A549 (cell line): ENCODE results near the gene MPND. TPM values are rescaled to one million over a fixed set of nuclear protein-coding genes. Genes with fewer than 3 reads are reported as not detected.

Experiments
- ATAC-seq, 2 experiments: fragments of 200-7000 bp in 1 of 2; fragments of >200 bp in 1 of 2; cut with Nextera tagmentation in 1 of 2; cut with Tn5 transposase in 1 of 2; 3 replicates each; pipeline versions ENCODE4 v1.8.0 to v1.9.1; 2018 to 2020; ENCODE audit warnings: mild to moderate bottlenecking in 1 of 2, moderate library complexity in 1 of 2
- CTCF ChIA-PET: fragments of 300-600 bp; sonication (Branson Sonifier 250); formaldehyde crosslinking; extraction: SDS; loops from one replicate; lab custom pipeline; 2021; ENCODE audit warnings: antibody characterized with exemption, inconsistent platforms; lab: Yijun Ruan, JAX
- POLR2A ChIA-PET: fragments of 350-600 bp; formaldehyde crosslinking; extraction: SDS; loops from one replicate; lab custom pipeline; 2021; ENCODE audit warnings: antibody characterized with exemption, inconsistent platforms; lab: Yijun Ruan, JAX
- DNase-seq, 2 experiments: peaks; one replicate each; pipeline versions ENCODE4 v3.0.0 to v3.0.0-alpha.2; 2011 to 2016; ENCODE audit warnings: low read depth in 1 of 2, low spot score in 1 of 2
- FAIRE-seq: peaks from 2 replicates; lab custom pipeline; 2011; peaks lifted over from hg19 to GRCh38; lab: Jason Lieb, UNC
- H3K27ac ChIP-seq, 2 experiments: fragments of >200 bp; sonication (Bioruptor Twin); formaldehyde crosslinking; 3 replicates each; pipeline ENCODE4 v1.5.1; 2016 to 2017
- H3K4me1 ChIP-seq: fragments of >200 bp; sonication (Bioruptor Twin); formaldehyde crosslinking; 3 replicates; pipeline ENCODE4 v1.6.1; 2016
- H3K4me2 ChIP-seq: fragments of >200 bp; sonication (Bioruptor Twin); formaldehyde crosslinking; 3 replicates; pipeline ENCODE4 v1.6.1; 2016
- H3K4me3 ChIP-seq: fragments of >200 bp; sonication (Bioruptor Twin); formaldehyde crosslinking; 3 replicates; pipeline ENCODE4 v1.5.1; 2016
- H3K9me3 ChIP-seq: fragments of >200 bp; sonication (Bioruptor Twin); formaldehyde crosslinking; 3 replicates; pipeline ENCODE4 v1.6.1; 2016
- CBX8 ChIP-seq: fragments of 200-600 bp; sonication (generic); IDR thresholded peaks from 2 replicates; pipeline ENCODE4 v1.6.1; 2016
- EHF ChIP-seq: fragments of 250-450 bp; sonication (Bioruptor Pico); IDR thresholded peaks from 2 replicates; pipeline ENCODE4 v1.5.0; 2020; ENCODE audit warnings: mild to moderate bottlenecking
- ESRRA ChIP-seq: fragments of 150-350 bp; IDR thresholded peaks from 2 replicates; pipeline ENCODE4 v1.6.1; 2014; ENCODE audit warnings: mild to moderate bottlenecking, low read length, borderline replicate concordance
- FOSB ChIP-seq: fragments of 250-450 bp; sonication (Bioruptor Pico); IDR thresholded peaks from 2 replicates; pipeline ENCODE4 v1.5.0; 2020; ENCODE audit warnings: mild to moderate bottlenecking, moderate library complexity
- FOSL2 ChIP-seq, 2 experiments: fragments of 450-650 bp in 1 of 2; fragments of >200 bp in 1 of 2; sonication (Bioruptor Twin) in 1 of 2; formaldehyde crosslinking; IDR thresholded peaks; 2 replicates each; pipeline versions ENCODE4 v1.5.0 to v1.6.1; 2016 to 2020; ENCODE audit warnings: mild to moderate bottlenecking in 1 of 2, moderate library complexity in 1 of 2
- HOXB13 ChIP-seq: fragments of 250-450 bp; sonication (Bioruptor Pico); IDR thresholded peaks from 2 replicates; pipeline ENCODE4 v1.5.0; 2020; ENCODE audit warnings: low read depth, mild to moderate bottlenecking, moderate library complexity
- HOXB5 ChIP-seq: fragments of 250-450 bp; sonication (Bioruptor Pico); IDR thresholded peaks from 2 replicates; pipeline ENCODE4 v1.5.0; 2020; ENCODE audit warnings: mild to moderate bottlenecking, moderate library complexity
- JUN ChIP-seq, 2 experiments: fragments of >200 bp; sonication (Bioruptor Twin); formaldehyde crosslinking; IDR thresholded peaks; 2 replicates in 1 of 2; 3 replicates in 1 of 2; pipeline ENCODE4 v1.6.1; 2016 to 2017
- JUNB ChIP-seq: fragments of >200 bp; sonication (Bioruptor Twin); formaldehyde crosslinking; IDR thresholded peaks from 2 replicates; pipeline ENCODE4 v1.6.1; 2016
- MAZ ChIP-seq: fragments of 150-350 bp; IDR thresholded peaks from 2 replicates; pipeline ENCODE4 v1.6.1; 2014; ENCODE audit warnings: antibody characterized with exemption, low read depth, low read length, borderline replicate concordance
- NR3C1 ChIP-seq: fragments of >200 bp; sonication (Bioruptor Twin); formaldehyde crosslinking; IDR thresholded peaks from 3 replicates; pipeline ENCODE4 v1.6.1; 2017
- POLR2A ChIP-seq: IDR thresholded peaks from 2 replicates; pipeline ENCODE4 v1.6.1; 2012; ENCODE audit warnings: mild to moderate bottlenecking, low read length
- TP53 ChIP-seq: fragments of 250-450 bp; sonication (Bioruptor Pico); IDR thresholded peaks from 2 replicates; pipeline ENCODE4 v1.5.0; 2021; ENCODE audit warnings: mild to moderate bottlenecking, moderate library complexity
- ZC3H11A ChIP-seq: fragments of 450-650 bp; IDR thresholded peaks from 2 replicates; pipeline ENCODE4 v1.6.1; 2014; ENCODE audit warnings: antibody characterized with exemption, mild to moderate bottlenecking
- ZNF302 ChIP-seq: fragments of 250-450 bp; sonication (Bioruptor Pico); IDR thresholded peaks from 2 replicates; pipeline ENCODE4 v1.9.0; 2021; ENCODE audit warnings: inconsistent platforms, mild to moderate bottlenecking, moderate library complexity
- WGBS: methylation state at CpG from one replicate; pipeline ENCODE4 v1.1.6; 2017; ENCODE audit errors: missing lambda C conversion rate; 5-methylcytosine and 5-hydroxymethylcytosine counted together
- polyA minus RNA-seq: library from RNA; depleted of rRNA, polyadenylated mRNA; stranded (reverse); fragments of >200 nt; gene quantifications from 2 replicates; pipeline ENCODE4 v1.2.3, GENCODE V29; 2011; rRNA and poly(A)+ RNA removed
- polyA plus RNA-seq, 4 experiments: library from polyadenylated mRNA; depleted of rRNA in 3 of 4; stranded (reverse); fragments of >200 nt; fragmentation: RNase III in 1 of 4; extraction: RNeasy Plus Mini Kit Qiagen cat#74134 plus additional on column Dnase treatment in 1 of 4; gene quantifications; 2 replicates in 3 of 4; 3 replicates in 1 of 4; pipeline ENCODE4 v1.2.3, GENCODE V29; 2011 to 2017
- TF ChIP-seq, protein P1 (sequence below): fragments of 250-450 bp; sonication (Bioruptor Pico); IDR thresholded peaks from 2 replicates; pipeline ENCODE4 v1.5.0; 2020; ENCODE audit warnings: low read depth, mild to moderate bottlenecking, moderate library complexity
- TF ChIP-seq, protein P2 (sequence below): IDR thresholded peaks from 2 replicates; pipeline ENCODE4 v1.6.1; 2012
- TF ChIP-seq, protein P3 (sequence below): fragments of >200 bp; sonication (Bioruptor Twin); formaldehyde crosslinking; IDR thresholded peaks from 3 replicates; pipeline ENCODE4 v1.5.1; 2016
- TF ChIP-seq, protein P4 (sequence below): fragments of 200-600 bp; sonication (generic); IDR thresholded peaks from 2 replicates; pipeline ENCODE4 v1.6.1; 2016; ENCODE audit warnings: antibody characterized with exemption, mild to moderate bottlenecking, moderate library complexity
- TF ChIP-seq, protein P5 (sequence below): IDR thresholded peaks from 2 replicates; pipeline ENCODE4 v1.6.1; 2012; ENCODE audit warnings: low read depth, borderline replicate concordance
- TF ChIP-seq, protein P6 (sequence below): fragments of >200 bp; sonication (Bioruptor Twin); formaldehyde crosslinking; IDR thresholded peaks from 2 replicates; pipeline ENCODE4 v1.6.1; 2016

The MPND gene, protein sequence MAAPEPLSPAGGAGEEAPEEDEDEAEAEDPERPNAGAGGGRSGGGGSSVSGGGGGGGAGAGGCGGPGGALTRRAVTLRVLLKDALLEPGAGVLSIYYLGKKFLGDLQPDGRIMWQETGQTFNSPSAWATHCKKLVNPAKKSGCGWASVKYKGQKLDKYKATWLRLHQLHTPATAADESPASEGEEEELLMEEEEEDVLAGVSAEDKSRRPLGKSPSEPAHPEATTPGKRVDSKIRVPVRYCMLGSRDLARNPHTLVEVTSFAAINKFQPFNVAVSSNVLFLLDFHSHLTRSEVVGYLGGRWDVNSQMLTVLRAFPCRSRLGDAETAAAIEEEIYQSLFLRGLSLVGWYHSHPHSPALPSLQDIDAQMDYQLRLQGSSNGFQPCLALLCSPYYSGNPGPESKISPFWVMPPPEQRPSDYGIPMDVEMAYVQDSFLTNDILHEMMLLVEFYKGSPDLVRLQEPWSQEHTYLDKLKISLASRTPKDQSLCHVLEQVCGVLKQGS
- polyA plus RNA-seq (2011; rRNA removed) (3.5 and 4.0 TPM in 2 replicates), polyA plus RNA-seq (2017; fragmentation: RNase III; extraction: RNeasy Plus Mini Kit Qiagen cat#74134 plus additional on column Dnase treatment) (11.4 to 15.2 TPM (median 14.5 TPM) in 3 replicates), polyA minus RNA-seq (3.9 and 8.5 TPM in 2 replicates)
- 7.7 and 8.5 TPM in 2 replicates for polyA plus RNA-seq (2012; cell fraction: cytosol; rRNA removed)
- polyA plus RNA-seq (2012; cell fraction: nucleus; rRNA removed), result 8.4 and 9.9 TPM in 2 replicates

DNA sequence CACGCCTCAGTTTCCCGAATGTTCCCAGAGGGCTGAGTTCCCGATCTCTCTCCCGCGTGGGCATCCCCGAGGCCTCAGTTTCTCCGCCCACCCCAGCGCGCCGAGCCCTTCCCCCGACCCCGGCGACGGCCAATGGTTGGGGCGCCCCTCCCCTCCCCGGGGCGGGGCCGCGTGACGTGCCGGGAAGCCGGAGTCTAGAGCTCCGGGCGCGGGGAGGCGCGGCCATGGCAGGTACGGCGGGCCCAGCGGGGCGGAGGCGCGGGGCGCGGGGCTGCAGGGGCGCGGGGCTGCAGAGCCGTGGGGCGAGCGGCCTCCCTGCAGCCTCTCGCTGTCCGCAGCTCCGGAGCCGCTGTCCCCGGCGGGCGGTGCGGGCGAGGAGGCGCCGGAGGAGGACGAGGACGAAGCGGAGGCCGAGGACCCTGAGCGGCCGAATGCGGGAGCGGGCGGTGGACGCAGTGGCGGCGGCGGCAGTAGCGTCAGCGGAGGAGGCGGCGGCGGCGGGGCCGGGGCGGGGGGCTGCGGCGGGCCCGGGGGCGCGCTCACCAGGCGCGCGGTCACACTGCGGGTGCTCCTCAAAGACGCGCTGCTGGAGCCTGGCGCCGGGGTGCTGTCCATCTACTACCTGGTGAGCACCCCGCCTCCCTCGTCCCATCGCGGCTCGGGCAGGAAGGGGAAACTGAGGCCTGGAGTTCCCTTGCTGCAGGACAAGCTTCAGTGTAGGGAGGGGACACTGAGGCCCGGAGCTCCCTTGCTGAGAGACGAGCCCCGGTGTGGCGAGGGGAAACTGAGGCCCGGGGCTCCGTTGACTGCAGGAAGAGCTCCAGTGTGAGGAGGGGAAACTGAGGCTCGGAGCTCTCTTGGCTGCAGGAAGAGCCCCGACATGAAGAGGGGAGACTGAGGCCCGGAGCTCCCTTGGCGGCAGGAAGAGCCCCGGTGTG, at the start of gene MPND:
Gene MPND (plus strand): TSS at position 193 of the 938 bp plus-strand sequence. CDS start 32 bp downstream, at position 225.
- peak within 1 kb of the TSS; percentile 93 for H3K4me2 ChIP-seq
- FAIRE-seq (no peak), DNase-seq (peak; percentile 47 to 74), ATAC-seq (peak; percentile 85 to 86)
- ChIA-PET POLR2A (interaction anchor here (1.2 to 2.1 kb wide), 8 partner anchors 9 to 128 kb away, joined by 4 to 8 read pairs (median 5); partner anchors contain the start of genes CHAF1A and YJU2), CTCF (interaction anchor here (0.8 to 3.6 kb wide), 4 partner anchors 9 to 57 kb away, joined by 3 to 32 read pairs (median 7); partner anchors contain the start of gene SH3GL1)
- peak within 1 kb of the TSS; percentile 92 to 95 for H3K27ac ChIP-seq
- H3K9me3 ChIP-seq, result no peaks in the 10 kb centered on the region
- H3K4me1 ChIP-seq, result peaks cover 8% of the 10 kb centered on the region; the same call in 1 of the 3 replicates
- whole genome bisulfite sequencing, result 14% methylated on average over 18 of the region's 101 CpGs
- H3K4me3 ChIP-seq, result peak within 1 kb of the TSS; percentile 58
- TF ChIP-seq POLR2A (0 out of 2 replicates have a peak, but pooled peaks have one; percentile 20), EHF (CRISPR knock-in tag) (no peak), JUN (IDR thresholded peaks at IDR 0.05) (0 out of 5 replicates have a peak, but pooled peaks of 1 of the 2 experiments have one; percentile 19), HOXB13 (no peak), NR3C1 (no peak), FOSL2 (IDR thresholded peaks at IDR 0.05) (no peak), FOSL2 (CRISPR knock-in tag; IDR thresholded peaks at IDR 0.05) (no peak), ZC3H11A (no peak)
- TF ChIP-seq, protein P1, sequence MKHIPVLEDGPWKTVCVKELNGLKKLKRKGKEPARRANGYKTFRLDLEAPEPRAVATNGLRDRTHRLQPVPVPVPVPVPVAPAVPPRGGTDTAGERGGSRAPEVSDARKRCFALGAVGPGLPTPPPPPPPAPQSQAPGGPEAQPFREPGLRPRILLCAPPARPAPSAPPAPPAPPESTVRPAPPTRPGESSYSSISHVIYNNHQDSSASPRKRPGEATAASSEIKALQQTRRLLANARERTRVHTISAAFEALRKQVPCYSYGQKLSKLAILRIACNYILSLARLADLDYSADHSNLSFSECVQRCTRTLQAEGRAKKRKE (CRISPR knock-in tag), result no peak
- TF ChIP-seq, protein P2, sequence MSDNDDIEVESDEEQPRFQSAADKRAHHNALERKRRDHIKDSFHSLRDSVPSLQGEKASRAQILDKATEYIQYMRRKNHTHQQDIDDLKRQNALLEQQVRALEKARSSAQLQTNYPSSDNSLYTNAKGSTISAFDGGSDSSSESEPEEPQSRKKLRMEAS, result peak; percentile 48; the same call in 1 of the 2 replicates
- TF ChIP-seq, protein P3, sequence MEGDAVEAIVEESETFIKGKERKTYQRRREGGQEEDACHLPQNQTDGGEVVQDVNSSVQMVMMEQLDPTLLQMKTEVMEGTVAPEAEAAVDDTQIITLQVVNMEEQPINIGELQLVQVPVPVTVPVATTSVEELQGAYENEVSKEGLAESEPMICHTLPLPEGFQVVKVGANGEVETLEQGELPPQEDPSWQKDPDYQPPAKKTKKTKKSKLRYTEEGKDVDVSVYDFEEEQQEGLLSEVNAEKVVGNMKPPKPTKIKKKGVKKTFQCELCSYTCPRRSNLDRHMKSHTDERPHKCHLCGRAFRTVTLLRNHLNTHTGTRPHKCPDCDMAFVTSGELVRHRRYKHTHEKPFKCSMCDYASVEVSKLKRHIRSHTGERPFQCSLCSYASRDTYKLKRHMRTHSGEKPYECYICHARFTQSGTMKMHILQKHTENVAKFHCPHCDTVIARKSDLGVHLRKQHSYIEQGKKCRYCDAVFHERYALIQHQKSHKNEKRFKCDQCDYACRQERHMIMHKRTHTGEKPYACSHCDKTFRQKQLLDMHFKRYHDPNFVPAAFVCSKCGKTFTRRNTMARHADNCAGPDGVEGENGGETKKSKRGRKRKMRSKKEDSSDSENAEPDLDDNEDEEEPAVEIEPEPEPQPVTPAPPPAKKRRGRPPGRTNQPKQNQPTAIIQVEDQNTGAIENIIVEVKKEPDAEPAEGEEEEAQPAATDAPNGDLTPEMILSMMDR, result no peak
- TF ChIP-seq, protein P4, sequence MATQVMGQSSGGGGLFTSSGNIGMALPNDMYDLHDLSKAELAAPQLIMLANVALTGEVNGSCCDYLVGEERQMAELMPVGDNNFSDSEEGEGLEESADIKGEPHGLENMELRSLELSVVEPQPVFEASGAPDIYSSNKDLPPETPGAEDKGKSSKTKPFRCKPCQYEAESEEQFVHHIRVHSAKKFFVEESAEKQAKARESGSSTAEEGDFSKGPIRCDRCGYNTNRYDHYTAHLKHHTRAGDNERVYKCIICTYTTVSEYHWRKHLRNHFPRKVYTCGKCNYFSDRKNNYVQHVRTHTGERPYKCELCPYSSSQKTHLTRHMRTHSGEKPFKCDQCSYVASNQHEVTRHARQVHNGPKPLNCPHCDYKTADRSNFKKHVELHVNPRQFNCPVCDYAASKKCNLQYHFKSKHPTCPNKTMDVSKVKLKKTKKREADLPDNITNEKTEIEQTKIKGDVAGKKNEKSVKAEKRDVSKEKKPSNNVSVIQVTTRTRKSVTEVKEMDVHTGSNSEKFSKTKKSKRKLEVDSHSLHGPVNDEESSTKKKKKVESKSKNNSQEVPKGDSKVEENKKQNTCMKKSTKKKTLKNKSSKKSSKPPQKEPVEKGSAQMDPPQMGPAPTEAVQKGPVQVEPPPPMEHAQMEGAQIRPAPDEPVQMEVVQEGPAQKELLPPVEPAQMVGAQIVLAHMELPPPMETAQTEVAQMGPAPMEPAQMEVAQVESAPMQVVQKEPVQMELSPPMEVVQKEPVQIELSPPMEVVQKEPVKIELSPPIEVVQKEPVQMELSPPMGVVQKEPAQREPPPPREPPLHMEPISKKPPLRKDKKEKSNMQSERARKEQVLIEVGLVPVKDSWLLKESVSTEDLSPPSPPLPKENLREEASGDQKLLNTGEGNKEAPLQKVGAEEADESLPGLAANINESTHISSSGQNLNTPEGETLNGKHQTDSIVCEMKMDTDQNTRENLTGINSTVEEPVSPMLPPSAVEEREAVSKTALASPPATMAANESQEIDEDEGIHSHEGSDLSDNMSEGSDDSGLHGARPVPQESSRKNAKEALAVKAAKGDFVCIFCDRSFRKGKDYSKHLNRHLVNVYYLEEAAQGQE, result no peak

DNA sequence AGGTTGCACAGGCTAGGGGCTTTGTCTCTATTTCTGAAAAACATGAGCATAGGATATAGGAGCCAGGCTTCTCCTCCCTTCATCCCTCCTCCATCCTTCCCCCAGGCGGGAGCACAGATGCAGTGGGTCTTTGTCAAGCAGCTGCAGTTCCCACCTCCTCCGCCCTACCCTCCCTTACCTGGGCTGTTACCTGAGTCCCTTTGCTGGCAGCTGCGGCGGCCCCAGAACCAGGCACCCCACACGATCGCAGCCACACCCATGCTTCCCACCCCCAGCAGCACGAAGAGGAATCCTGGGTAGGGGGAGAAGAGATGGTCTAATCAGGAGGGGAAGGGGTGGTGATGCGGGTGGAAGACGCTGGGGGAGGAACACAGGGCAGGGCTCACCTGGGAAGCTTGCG, 49.0 kb upstream of the MPND start:
- CTCF ChIA-PET, result no interaction called here
- 71% methylated on average over 5 of the region's 10 CpGs for WGBS
- POLR2A ChIA-PET, result no interaction called here

More for the DNA sequence above, 49.0 kb upstream of the MPND start:
- no peak overlapping the region for H3K4me2 ChIP-seq
- no peak for ATAC-seq
- H3K27ac ChIP-seq, result no peak overlapping the region
- H3K9me3 ChIP-seq, result no peaks in the 10 kb centered on the region
- TF ChIP-seq, protein P5, sequence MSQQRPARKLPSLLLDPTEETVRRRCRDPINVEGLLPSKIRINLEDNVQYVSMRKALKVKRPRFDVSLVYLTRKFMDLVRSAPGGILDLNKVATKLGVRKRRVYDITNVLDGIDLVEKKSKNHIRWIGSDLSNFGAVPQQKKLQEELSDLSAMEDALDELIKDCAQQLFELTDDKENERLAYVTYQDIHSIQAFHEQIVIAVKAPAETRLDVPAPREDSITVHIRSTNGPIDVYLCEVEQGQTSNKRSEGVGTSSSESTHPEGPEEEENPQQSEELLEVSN, result no peak
- TF ChIP-seq ESRRA, result no peak
- no peak for TF ChIP-seq POLR2A
- no peak for TF ChIP-seq FOSB (CRISPR knock-in tag)
- TF ChIP-seq JUNB, result no peak
- no peak for TF ChIP-seq ZC3H11A
- TF ChIP-seq, protein P6, sequence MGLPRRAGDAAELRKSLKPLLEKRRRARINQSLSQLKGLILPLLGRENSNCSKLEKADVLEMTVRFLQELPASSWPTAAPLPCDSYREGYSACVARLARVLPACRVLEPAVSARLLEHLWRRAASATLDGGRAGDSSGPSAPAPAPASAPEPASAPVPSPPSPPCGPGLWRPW, result no peak
- no peak for TF ChIP-seq TP53 (CRISPR knock-in tag)
- TF ChIP-seq CBX8, result no peak
- no peak for TF ChIP-seq MAZ
- no peak for TF ChIP-seq HOXB5
- TF ChIP-seq ZNF302 (CRISPR knock-in tag), result no peak
- TF ChIP-seq, protein P2, result no peak
- DNase-seq, result no peak
- no peaks in the 10 kb centered on the region for H3K4me1 ChIP-seq
- no peak overlapping the region for H3K4me3 ChIP-seq
- FAIRE-seq, result no peak
